ENCODE measurements around the gene IL32. TPM values are rescaled to one million over a fixed set of nuclear protein-coding genes. Genes with fewer than 3 reads are reported as not detected.

The IL32 gene
- total RNA-seq, 6 donors from 2014 or later: 31.4 to 220 (median 116) TPM

DNA sequence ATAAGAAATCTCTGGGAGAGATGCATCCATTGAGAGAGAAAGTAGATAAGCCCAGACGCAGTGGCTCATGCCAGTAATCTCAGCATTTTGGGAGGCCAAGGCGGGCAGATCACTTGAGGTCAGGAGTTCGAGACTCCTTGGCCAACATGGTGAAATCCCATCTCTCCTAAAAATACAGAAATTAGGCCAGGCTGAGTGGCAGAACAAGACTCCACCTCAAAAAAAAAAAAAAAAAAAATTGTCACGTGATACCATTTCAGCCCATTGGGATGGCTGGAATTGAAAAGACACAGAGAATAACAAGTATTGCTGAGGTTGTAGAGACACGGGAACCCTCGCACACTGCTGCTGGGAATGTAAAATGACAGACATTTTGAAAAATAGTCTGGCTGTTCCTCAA lies 2.9 kb upstream of the IL32 start:
- Histone ChIP-seq H3K4me3 (no peak overlapping the region), H3K27me3 (no peaks in the 10 kb centered on the region), H3K9me3 (no peaks in the 10 kb centered on the region), H3K4me1 (peaks cover 37 to 50% (median 46%) of the 10 kb centered on the region in 4 donors), H3K36me3 (no peaks in the 10 kb centered on the region), H3K27ac (no peak overlapping the region)
- no peak for ATAC-seq (ENCODE audit: low FRiP score in 2 of 2)
- TF ChIP-seq POLR2AphosphoS5 (IDR thresholded peaks at IDR 0.05) (no peak), EP300 (IDR thresholded peaks at IDR 0.05) (no peak), POLR2A (IDR thresholded peaks at IDR 0.05) (no peak)
- TF ChIP-seq, protein P1, sequence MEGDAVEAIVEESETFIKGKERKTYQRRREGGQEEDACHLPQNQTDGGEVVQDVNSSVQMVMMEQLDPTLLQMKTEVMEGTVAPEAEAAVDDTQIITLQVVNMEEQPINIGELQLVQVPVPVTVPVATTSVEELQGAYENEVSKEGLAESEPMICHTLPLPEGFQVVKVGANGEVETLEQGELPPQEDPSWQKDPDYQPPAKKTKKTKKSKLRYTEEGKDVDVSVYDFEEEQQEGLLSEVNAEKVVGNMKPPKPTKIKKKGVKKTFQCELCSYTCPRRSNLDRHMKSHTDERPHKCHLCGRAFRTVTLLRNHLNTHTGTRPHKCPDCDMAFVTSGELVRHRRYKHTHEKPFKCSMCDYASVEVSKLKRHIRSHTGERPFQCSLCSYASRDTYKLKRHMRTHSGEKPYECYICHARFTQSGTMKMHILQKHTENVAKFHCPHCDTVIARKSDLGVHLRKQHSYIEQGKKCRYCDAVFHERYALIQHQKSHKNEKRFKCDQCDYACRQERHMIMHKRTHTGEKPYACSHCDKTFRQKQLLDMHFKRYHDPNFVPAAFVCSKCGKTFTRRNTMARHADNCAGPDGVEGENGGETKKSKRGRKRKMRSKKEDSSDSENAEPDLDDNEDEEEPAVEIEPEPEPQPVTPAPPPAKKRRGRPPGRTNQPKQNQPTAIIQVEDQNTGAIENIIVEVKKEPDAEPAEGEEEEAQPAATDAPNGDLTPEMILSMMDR (IDR thresholded peaks at IDR 0.05): no peak
- WGBS, 2 donors: 81 to 88% methylated on average over 6 of the region's 6 CpGs
- no peak for DNase-seq

- H3K4me3 ChIP-seq: no peak overlapping the region
- H3K36me3 ChIP-seq: peaks cover 0 to 8% (median 5%) of the 10 kb centered on the region in 4 donors
- no peaks in the 10 kb centered on the region for H3K9me3 ChIP-seq
- peaks cover 30 to 49% (median 44%) of the 10 kb centered on the region in 4 donors for H3K4me1 ChIP-seq
- WGBS, 2 donors: 94 to 97% methylated on average over 8 of the region's 8 CpGs
- ATAC-seq (ENCODE audit: low FRiP score in 2 of 2) (no peak), DNase-seq (no peak)
- H3K27ac ChIP-seq: peak overlapping the region in 3 of 4 donors; percentile 86 to 90 (median 90)
- TF ChIP-seq, protein P1 (IDR thresholded peaks at IDR 0.05): no peak
- no peak for TF ChIP-seq POLR2A (IDR thresholded peaks at IDR 0.05)
- TF ChIP-seq EP300 (IDR thresholded peaks at IDR 0.05): no peak
- no peak for TF ChIP-seq POLR2AphosphoS5 (IDR thresholded peaks at IDR 0.05)
- no peaks in the 10 kb centered on the region for H3K27me3 ChIP-seq
These were observed 1.6 kb upstream of the IL32 start for GRCh38 chr16:3063625-3064386.

GRCh38 chr16:3065742-3066439 lies 451 bp downstream of the IL32 start:
- 48 to 58% methylated on average over 18 to 26 of the region's 26 CpGs for whole genome bisulfite sequencing, 2 donors
- no peak for DNase-seq
- H3K9me3 ChIP-seq: no peaks in the 10 kb centered on the region
- peak overlapping the region; percentile 33 to 56 (median 46) for H3K4me3 ChIP-seq
- no peaks in the 10 kb centered on the region for H3K27me3 ChIP-seq
- peak overlapping the region; percentile 86 to 90 (median 88) for H3K27ac ChIP-seq
- peaks cover 22 to 38% (median 32%) of the 10 kb centered on the region in 4 donors for H3K4me1 ChIP-seq
- TF ChIP-seq, protein P1 (IDR thresholded peaks at IDR 0.05): no peak
- TF ChIP-seq POLR2A (IDR thresholded peaks at IDR 0.05): no peak
- no peak for TF ChIP-seq EP300 (IDR thresholded peaks at IDR 0.05)
- TF ChIP-seq POLR2AphosphoS5 (IDR thresholded peaks at IDR 0.05): no peak
- peak; percentile 3 to 17 for ATAC-seq (ENCODE audit: low FRiP score in 2 of 2)
- H3K36me3 ChIP-seq: peaks cover 0 to 12% (median 6%) of the 10 kb centered on the region in 4 donors

- no peak for DNase-seq
- WGBS, 2 donors: 43 to 70% methylated on average over 6 to 7 of the region's 7 CpGs
These were observed 954 bp downstream of the IL32 start for GRCh38 chr16:3066440-3066748.

More at GRCh38 chr16:3066440-3066748, 954 bp downstream of the IL32 start:
- TF ChIP-seq EP300 (IDR thresholded peaks at IDR 0.05) (no peak), POLR2AphosphoS5 (IDR thresholded peaks at IDR 0.05) (no peak)
- TF ChIP-seq, protein P1 (IDR thresholded peaks at IDR 0.05): no peak
- peak overlapping the region; percentile 86 to 90 (median 88) for H3K27ac ChIP-seq
- H3K4me3 ChIP-seq: peak overlapping the region; percentile 33 to 56 (median 46)
- ATAC-seq (ENCODE audit: low FRiP score in 2 of 2): no peak
- peaks cover 0 to 12% (median 6%) of the 10 kb centered on the region in 4 donors for H3K36me3 ChIP-seq
- peaks cover 22 to 38% (median 32%) of the 10 kb centered on the region in 4 donors for H3K4me1 ChIP-seq
- no peaks in the 10 kb centered on the region for H3K9me3 ChIP-seq
- H3K27me3 ChIP-seq: no peaks in the 10 kb centered on the region
